Naive B cell (primary cell): ENCODE data around the gene RAD51B. TPM values are rescaled to one million over a fixed set of nuclear protein-coding genes. Genes with fewer than 3 reads are reported as not detected.

Experiments used
- ATAC-seq, 2 donors: fragments of 150-1000 bp; cut with Tn5 transposase; 2 replicates each; pipeline ENCODE4 v1.10.0; 2021; ENCODE audit warnings: low read depth in 2 of 2, mild to moderate bottlenecking in 2 of 2, moderate library complexity in 2 of 2
- DNase-seq: peaks from one replicate; pipeline ENCODE4 v3.0.0; 2022
- H3K27ac Mint-ChIP-seq, 6 donors: one replicate each; pipeline ENCODE4 v1.8.0; 2020 to 2022; ENCODE audit warnings: mild to moderate bottlenecking in 6 of 6, mixed read lengths in 6 of 6, moderate library complexity in 5 of 6, inconsistent platforms in 2 of 6
- H3K27me3 Mint-ChIP-seq, 3 donors: one replicate each; pipeline ENCODE4 v1.8.0; 2021 to 2022; ENCODE audit warnings: mixed read lengths in 3 of 3, mild to moderate bottlenecking in 1 of 3
- H3K36me3 Mint-ChIP-seq, 2 donors: one replicate each; pipeline ENCODE4 v1.8.0; 2020 to 2022; ENCODE audit warnings: mixed read lengths in 2 of 2, inconsistent platforms in 1 of 2, mild to moderate bottlenecking in 1 of 2
- H3K4me1 Mint-ChIP-seq, 3 donors: one replicate each; pipeline ENCODE4 v1.8.0; 2020 to 2022; ENCODE audit warnings: mixed read lengths in 3 of 3, inconsistent platforms in 1 of 3, mild to moderate bottlenecking in 1 of 3, moderate library complexity in 1 of 3
- H3K4me3 Mint-ChIP-seq, 8 donors: one replicate each; pipeline ENCODE4 v1.8.0; 2020 to 2022; ENCODE audit warnings: mild to moderate bottlenecking in 8 of 8, mixed read lengths in 8 of 8, moderate library complexity in 8 of 8, inconsistent platforms in 2 of 8
- H3K9me3 Mint-ChIP-seq, 7 donors: one replicate each; pipeline ENCODE4 v1.8.0; 2020 to 2022; ENCODE audit warnings: mixed read lengths in 7 of 7, mild to moderate bottlenecking in 5 of 7, inconsistent platforms in 2 of 7, moderate library complexity in 1 of 7
- polyA plus RNA-seq, 6 donors: library from polyadenylated mRNA; unstranded; fragments of 300-500 nt; fragmentation: Illumina TruSeq; gene quantifications; one replicate each; pipeline ENCODE4 v1.2.3, GENCODE V29; 2021; ENCODE audit warnings: low read depth in 6 of 6

Gene RAD51B
- polyA plus RNA-seq, 6 donors from 2014 or later = 27.4 to 37.2 (median 31.8) TPM

DNA sequence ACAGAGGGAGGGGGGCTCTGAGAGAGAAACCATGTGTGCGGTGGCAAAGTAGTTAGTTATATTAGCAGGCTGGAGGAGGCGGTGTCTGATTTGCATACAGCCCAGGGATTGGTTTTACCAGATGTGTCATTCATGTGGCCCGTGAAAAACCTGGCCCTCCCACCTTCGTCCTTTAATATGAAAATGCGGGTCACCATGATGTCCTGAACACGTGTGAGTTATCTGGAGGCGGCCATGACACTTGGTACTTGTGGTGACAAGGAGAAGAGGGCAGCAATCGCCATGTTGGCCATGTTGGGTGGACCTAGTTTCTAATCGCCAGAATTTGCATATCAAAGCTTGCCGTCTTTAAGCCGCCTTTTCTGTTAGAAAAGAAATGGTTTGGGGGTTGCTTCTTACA, 108.8 kb downstream of the RAD51B start:
- Mint-ChIP-seq H3K27me3 (no peaks in the 10 kb centered on the region), H3K36me3 (peaks cover 48 to 54% of the 10 kb centered on the region in 2 donors), H3K4me1 (no peaks in the 10 kb centered on the region), H3K4me3 (no peak overlapping the region), H3K27ac (no peak overlapping the region), H3K9me3 (peaks cover 10 to 62% (median 47%) of the 10 kb centered on the region in 7 donors)
- DNase-seq = no peak
- ATAC-seq = no peak

GRCh38 chr14:67932708-67933246, 113.2 kb downstream of the RAD51B start:
- peak overlapping the region in 1 of 6 donors; percentile 67 for H3K27ac Mint-ChIP-seq
- H3K9me3 Mint-ChIP-seq = peaks cover 10 to 40% (median 33%) of the 10 kb centered on the region in 7 donors
- H3K36me3 Mint-ChIP-seq = peaks cover 24 to 28% of the 10 kb centered on the region in 2 donors
- ATAC-seq = no peak
- H3K4me1 Mint-ChIP-seq = peaks cover 2 to 6% (median 5%) of the 10 kb centered on the region in 3 donors
- DNase-seq = no peak
- no peaks in the 10 kb centered on the region for H3K27me3 Mint-ChIP-seq
- no peak overlapping the region for H3K4me3 Mint-ChIP-seq

GRCh38 chr14:67933266-67933665, 113.7 kb downstream of the RAD51B start:
- peak overlapping the region in 1 of 6 donors; percentile 72 for H3K27ac Mint-ChIP-seq
- H3K36me3 Mint-ChIP-seq = peaks cover 19 to 23% of the 10 kb centered on the region in 2 donors
- H3K4me3 Mint-ChIP-seq = no peak overlapping the region

GRCh38 chr14:67934087-67934486, 114.5 kb downstream of the RAD51B start:
- Mint-ChIP-seq H3K4me3 (no peak overlapping the region), H3K27me3 (no peaks in the 10 kb centered on the region), H3K27ac (peak overlapping the region in 1 of 6 donors; percentile 59), H3K36me3 (peaks cover 11 to 16% of the 10 kb centered on the region in 2 donors), H3K4me1 (peaks cover 2 to 6% (median 5%) of the 10 kb centered on the region in 3 donors), H3K9me3 (peaks cover under 1 to 27% (median 23%) of the 10 kb centered on the region in 7 donors)
- peak; percentile 73 to 85 for ATAC-seq
- peak; percentile 40 for DNase-seq

More at GRCh38 chr14:67933266-67933665, 113.7 kb downstream of the RAD51B start:
- ATAC-seq (no peak), DNase-seq (no peak)
- Mint-ChIP-seq H3K4me1 (peaks cover 2 to 6% (median 5%) of the 10 kb centered on the region in 3 donors), H3K27me3 (no peaks in the 10 kb centered on the region), H3K9me3 (peaks cover 7 to 36% (median 28%) of the 10 kb centered on the region in 7 donors)

DNA sequence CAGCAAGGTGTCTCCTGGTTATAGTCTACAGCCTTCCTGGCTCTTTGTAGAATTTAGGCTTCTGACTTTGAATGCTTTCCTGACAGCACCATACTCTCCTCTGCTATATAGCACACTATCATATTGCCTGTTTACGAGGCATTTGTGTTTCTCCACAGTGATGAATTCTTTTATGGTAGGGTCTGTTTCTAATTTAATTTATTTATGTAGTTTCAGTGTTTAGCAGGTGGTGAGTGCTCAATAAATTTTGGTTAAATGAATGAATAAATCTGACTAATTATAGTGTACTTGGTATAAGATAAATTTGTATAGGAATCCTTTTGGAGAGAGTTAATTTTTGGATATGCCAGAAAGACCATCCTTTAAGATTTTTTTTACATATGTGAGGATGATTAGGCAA, 115.3 kb downstream of the RAD51B start:
- H3K4me3 Mint-ChIP-seq = no peak overlapping the region

GRCh38 chr14:67935371-67935770, 115.8 kb downstream of the RAD51B start:
- DNase-seq (no peak), ATAC-seq (no peak)
- Mint-ChIP-seq H3K27me3 (no peaks in the 10 kb centered on the region), H3K4me3 (no peak overlapping the region), H3K36me3 (peaks cover 0 to 3% of the 10 kb centered on the region in 2 donors), H3K9me3 (peaks cover 0 to 15% (median 10%) of the 10 kb centered on the region in 7 donors), H3K4me1 (peaks cover 6 to 11% (median 9%) of the 10 kb centered on the region in 3 donors), H3K27ac (no peak overlapping the region)

More for the DNA sequence above, 115.3 kb downstream of the RAD51B start:
- no peak for ATAC-seq
- H3K27me3 Mint-ChIP-seq = no peaks in the 10 kb centered on the region
- H3K27ac Mint-ChIP-seq = no peak overlapping the region
- H3K9me3 Mint-ChIP-seq = peaks cover 0 to 20% (median 15%) of the 10 kb centered on the region in 7 donors
- H3K36me3 Mint-ChIP-seq = peaks cover 3 to 8% of the 10 kb centered on the region in 2 donors
- peaks cover 6 to 11% (median 9%) of the 10 kb centered on the region in 3 donors for H3K4me1 Mint-ChIP-seq
- no peak for DNase-seq

DNA sequence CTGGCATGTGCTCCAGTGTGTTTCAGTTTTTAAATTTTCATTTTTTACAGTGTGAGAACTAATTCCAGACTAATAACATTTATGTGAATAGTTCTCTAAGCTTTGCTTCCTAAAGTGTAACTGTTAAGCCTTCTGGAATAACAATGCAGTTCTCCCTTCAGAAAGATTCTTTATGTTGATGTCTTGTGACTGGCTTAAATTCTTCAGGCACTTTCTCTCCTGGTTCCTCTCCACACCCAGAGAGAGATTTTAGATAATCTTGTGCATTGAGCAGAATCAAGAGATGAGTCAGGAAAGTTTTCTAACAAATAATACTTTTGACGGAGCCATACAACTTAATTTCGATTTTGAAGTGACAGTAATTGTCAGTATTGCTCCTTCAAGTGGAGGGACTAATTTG, 118.5 kb downstream of the RAD51B start:
- no peak overlapping the region for H3K27ac Mint-ChIP-seq
- no peak overlapping the region for H3K4me3 Mint-ChIP-seq
- no peaks in the 10 kb centered on the region for H3K9me3 Mint-ChIP-seq
- ATAC-seq = no peak
- no peaks in the 10 kb centered on the region for H3K36me3 Mint-ChIP-seq
- H3K4me1 Mint-ChIP-seq = peaks cover 6 to 11% (median 9%) of the 10 kb centered on the region in 3 donors
- DNase-seq = no peak
- H3K27me3 Mint-ChIP-seq = no peaks in the 10 kb centered on the region

DNA sequence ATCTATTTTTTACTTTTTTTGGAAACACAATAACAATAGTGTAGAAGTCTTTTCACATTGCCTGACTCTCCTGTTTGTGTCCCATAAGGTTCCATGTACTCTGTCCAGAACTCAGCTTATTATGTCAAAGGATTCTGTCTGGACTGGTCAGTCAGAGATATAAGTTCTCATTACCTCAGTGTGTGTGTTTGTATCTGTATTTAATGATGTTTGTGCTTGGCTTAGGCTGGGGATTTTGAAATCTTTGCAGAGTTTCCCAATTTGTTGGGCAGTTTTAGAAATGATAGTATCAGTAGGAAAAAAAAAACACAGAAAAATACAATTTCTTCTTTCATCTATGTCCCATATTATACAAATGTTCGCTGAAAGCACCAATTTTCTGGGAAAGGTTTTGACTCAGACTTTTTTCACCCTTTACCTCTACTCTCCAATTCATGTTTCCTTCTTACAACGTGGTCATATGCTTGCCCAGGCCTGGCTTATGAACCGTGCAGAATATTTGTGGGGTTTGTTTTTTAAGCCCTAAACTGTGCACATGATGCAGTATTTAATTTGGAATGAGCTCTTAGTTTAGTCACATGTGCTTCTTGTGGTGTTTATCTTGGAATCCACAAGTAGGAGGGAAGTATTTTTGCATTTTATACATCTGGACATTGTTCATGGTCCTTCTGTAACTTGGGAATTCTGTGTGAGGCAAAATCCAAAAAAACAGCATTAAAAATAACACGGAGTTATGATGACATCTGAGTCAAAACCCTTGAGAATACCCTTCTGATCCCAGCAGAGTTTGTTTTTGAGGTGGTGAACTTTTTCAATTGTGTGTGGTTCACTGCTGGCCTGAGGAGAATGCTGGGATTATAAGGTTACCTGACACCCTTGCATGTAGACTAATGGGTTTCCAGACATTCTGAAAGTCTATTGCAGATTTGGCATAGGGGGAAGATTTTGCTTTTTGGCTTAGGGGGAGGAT, 121.2 kb downstream of the RAD51B start:
- Mint-ChIP-seq H3K36me3 (no peaks in the 10 kb centered on the region), H3K27ac (no peak overlapping the region), H3K4me3 (no peak overlapping the region), H3K4me1 (peaks cover 5 to 10% (median 8%) of the 10 kb centered on the region in 3 donors), H3K9me3 (no peaks in the 10 kb centered on the region), H3K27me3 (no peaks in the 10 kb centered on the region)
- no peak for DNase-seq
- no peak for ATAC-seq

GRCh38 chr14:67941456-67942018, 122.0 kb downstream of the RAD51B start:
- Mint-ChIP-seq H3K27ac (no peak overlapping the region), H3K4me1 (peaks cover 5 to 10% (median 8%) of the 10 kb centered on the region in 3 donors), H3K9me3 (no peaks in the 10 kb centered on the region), H3K36me3 (no peaks in the 10 kb centered on the region), H3K4me3 (no peak overlapping the region), H3K27me3 (no peaks in the 10 kb centered on the region)
- DNase-seq (no peak), ATAC-seq (no peak)

- Mint-ChIP-seq H3K27ac (no peak overlapping the region), H3K4me1 (peaks cover 5 to 10% (median 8%) of the 10 kb centered on the region in 3 donors), H3K36me3 (no peaks in the 10 kb centered on the region), H3K27me3 (no peaks in the 10 kb centered on the region), H3K4me3 (no peak overlapping the region), H3K9me3 (no peaks in the 10 kb centered on the region)
- no peak for ATAC-seq
- no peak for DNase-seq
Observed at GRCh38 chr14:67942080-67942710, 122.6 kb downstream of the RAD51B start.

GRCh38 chr14:67943947-67944346, 124.4 kb downstream of the RAD51B start:
- Mint-ChIP-seq H3K27me3 (no peaks in the 10 kb centered on the region), H3K4me1 (peaks cover 5 to 10% (median 8%) of the 10 kb centered on the region in 3 donors), H3K4me3 (no peak overlapping the region), H3K27ac (no peak overlapping the region), H3K9me3 (no peaks in the 10 kb centered on the region), H3K36me3 (no peaks in the 10 kb centered on the region)
- DNase-seq (peak; percentile 57), ATAC-seq (peak; percentile 50 to 65)

- peaks cover under 1 to 5% (median 4%) of the 10 kb centered on the region in 3 donors for H3K4me1 Mint-ChIP-seq
- H3K4me3 Mint-ChIP-seq = no peak overlapping the region
- H3K9me3 Mint-ChIP-seq = no peaks in the 10 kb centered on the region
- H3K27me3 Mint-ChIP-seq = no peaks in the 10 kb centered on the region
- no peak for DNase-seq
- no peaks in the 10 kb centered on the region for H3K36me3 Mint-ChIP-seq
- ATAC-seq = no peak
- H3K27ac Mint-ChIP-seq = no peak overlapping the region
Observed at GRCh38 chr14:67944605-67945004, 125.0 kb downstream of the RAD51B start.

DNA sequence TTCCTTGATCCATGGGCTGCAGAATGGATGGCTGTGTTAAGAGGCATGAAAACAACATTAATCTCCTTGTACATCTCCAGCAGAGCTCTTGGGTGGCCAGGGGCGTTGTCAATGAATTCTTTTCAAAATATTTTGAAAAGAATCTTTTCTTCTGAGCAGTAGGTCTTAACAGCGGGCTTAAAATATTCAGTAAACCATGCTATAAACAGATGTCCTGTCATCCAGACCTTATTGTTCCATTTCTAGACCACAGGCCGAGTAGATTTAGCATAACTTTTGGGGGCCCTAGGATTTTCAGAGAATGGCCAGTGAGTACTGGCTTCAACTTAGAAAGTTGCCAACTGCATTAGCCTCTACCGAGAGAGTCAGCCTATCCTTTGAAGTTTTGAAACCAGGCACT, 130.2 kb downstream of the RAD51B start:
- H3K27ac Mint-ChIP-seq = no peak overlapping the region
- DNase-seq = no peak

More for the DNA sequence above, 130.2 kb downstream of the RAD51B start:
- ATAC-seq = no peak
- H3K4me3 Mint-ChIP-seq = no peak overlapping the region
- no peaks in the 10 kb centered on the region for H3K27me3 Mint-ChIP-seq
- H3K9me3 Mint-ChIP-seq = no peaks in the 10 kb centered on the region
- no peaks in the 10 kb centered on the region for H3K36me3 Mint-ChIP-seq
- H3K4me1 Mint-ChIP-seq = no peaks in the 10 kb centered on the region
